WI38 (cell line): ENCODE measurements around the gene ZNF341.

ENCODE experiments used
- H3K4me3 ChIP-seq: 2 replicates; pipeline ENCODE4 v1.5.1; 2011; ENCODE audit warnings: low read depth, mild to moderate bottlenecking, control low read depth, low read length
- CTCF ChIP-seq: IDR thresholded peaks from 2 replicates; pipeline ENCODE4 v1.5.1; 2012; ENCODE audit warnings: low read depth, mild to moderate bottlenecking, control low read depth, low read length

The ZNF341 gene

GRCh38 chr20:33757458-33757857 is 25.7 kb downstream of the ZNF341 start:
- no peak overlapping the region for H3K4me3 ChIP-seq
- no peak for TF ChIP-seq CTCF

- no peak overlapping the region for H3K4me3 ChIP-seq
- no peak for TF ChIP-seq CTCF
These were observed 30.0 kb downstream of the ZNF341 start for GRCh38 chr20:33761698-33762250.

- TF ChIP-seq CTCF: no peak
These were observed 33.3 kb downstream of the ZNF341 start for GRCh38 chr20:33765099-33765498.

GRCh38 chr20:33765592-33765991 is 33.8 kb downstream of the ZNF341 start:
- TF ChIP-seq CTCF: no peak
- H3K4me3 ChIP-seq: no peak overlapping the region

More at GRCh38 chr20:33765099-33765498, 33.3 kb downstream of the ZNF341 start:
- H3K4me3 ChIP-seq: no peak overlapping the region

- no peak overlapping the region for H3K4me3 ChIP-seq
- TF ChIP-seq CTCF: no peak
These were observed 34.9 kb downstream of the ZNF341 start for GRCh38 chr20:33766686-33767085.

GRCh38 chr20:33767777-33768138 is 36.0 kb downstream of the ZNF341 start:
- no peak for TF ChIP-seq CTCF
- H3K4me3 ChIP-seq: no peak overlapping the region

- H3K4me3 ChIP-seq: no peak overlapping the region
- no peak for TF ChIP-seq CTCF
These were observed 37.2 kb downstream of the ZNF341 start for GRCh38 chr20:33769043-33769442.
